K562 (cell line): ENCODE data around the gene EXOSC1. TPM values are rescaled to one million over a fixed set of nuclear protein-coding genes. Genes with fewer than 3 reads are reported as not detected.

Source experiments
- ATAC-seq: fragments of 200-7000 bp; cut with Tn5 transposase; 3 replicates; pipeline ENCODE4 v1.9.1; 2020; ENCODE audit warnings: moderate library complexity
- BruUV-seq: library from RNA; stranded (reverse); fragments of 400-500 nt; replicated peaks from 2 replicates; lab custom pipeline; 2021; lab: Mats Ljungman, UMichigan
- CTCF ChIA-PET: fragments of 300-600 bp; formaldehyde crosslinking; extraction: SDS; loops from one replicate; lab custom pipeline; 2021; ENCODE audit warnings: low intra/inter-chr PET ratio; lab: Yijun Ruan, JAX
- POLR2A ChIA-PET: fragments of 300-600, 350-650 bp; sonication (Branson Sonifier 250); formaldehyde crosslinking; extraction: SDS; loops from one replicate; lab custom pipeline; 2021; ENCODE audit warnings: antibody characterized with exemption, inconsistent platforms; lab: Yijun Ruan, JAX
- DNase-seq, 4 experiments: peaks; one replicate each; pipeline versions ENCODE4 v3.0.0 to v3.0.0-alpha.2; 2011 to 2018; ENCODE audit warnings: low spot score in 3 of 4, mixed read lengths in 3 of 4; ENCODE audit errors: extremely low read depth in 1 of 4
- FAIRE-seq: peaks from 2 replicates; lab custom pipeline; 2011; peaks lifted over from hg19 to GRCh38; lab: Jason Lieb, UNC
- H2AFZ ChIP-seq: 2 replicates; pipeline ENCODE4 v1.6.0; 2011; ENCODE audit warnings: low read depth, low read length, control low read depth, inconsistent platforms
- H3K27ac ChIP-seq: fragments of 200-600 bp; 3 replicates; pipeline ENCODE4 v1.8.0; 2011; ENCODE audit warnings: low read depth, mild to moderate bottlenecking, control low read depth, inconsistent platforms, low read length, moderate library complexity, mixed read lengths; ENCODE audit errors: extremely low read depth
- H3K27me3 ChIP-seq, 2 experiments: fragments of 300-600 bp in 1 of 2; 2 replicates in 1 of 2; 3 replicates in 1 of 2; pipeline versions ENCODE4 v1.6.0 to v1.8.0; 2011; ENCODE audit warnings: inconsistent platforms in 2 of 2, low read length in 2 of 2, mild to moderate bottlenecking in 1 of 2, mixed read lengths in 1 of 2, moderate library complexity in 1 of 2; ENCODE audit not compliant: control insufficient read depth in 2 of 2, insufficient read depth in 2 of 2
- H3K36me3 ChIP-seq: fragments of 300-600 bp; 3 replicates; pipeline ENCODE4 v1.8.0; 2011; ENCODE audit warnings: mild to moderate bottlenecking, low read length, inconsistent platforms; ENCODE audit not compliant: control insufficient read depth, insufficient read depth
- H3K4me1 ChIP-seq, 2 experiments: fragments of 200-600 bp in 1 of 2; replicated peaks in 1 of 2; 2 replicates in 1 of 2; 3 replicates in 1 of 2; pipeline versions ENCODE4 v1.5.1 to v1.8.0; 2011; ENCODE audit warnings: inconsistent platforms in 2 of 2, low read length in 2 of 2, mild to moderate bottlenecking in 1 of 2, mixed read lengths in 1 of 2, moderate library complexity in 1 of 2; ENCODE audit not compliant: control insufficient read depth in 2 of 2, insufficient read depth in 2 of 2
- H3K4me2 ChIP-seq: 2 replicates; pipeline ENCODE4 v1.6.1; 2011; ENCODE audit warnings: low read length, control low read depth, inconsistent platforms, mixed read lengths; ENCODE audit not compliant: insufficient read depth
- H3K4me3 ChIP-seq: fragments of 200-600 bp; sonication (generic), shearing (Covaris generic); 2 replicates; pipeline ENCODE4 v1.5.1; 2016; ENCODE audit warnings: control low read depth, inconsistent platforms
- H3K79me2 ChIP-seq: fragments of 200-600 bp; 3 replicates; pipeline ENCODE4 v1.8.0; 2011; ENCODE audit warnings: low read length, inconsistent platforms; ENCODE audit not compliant: control insufficient read depth, insufficient read depth
- H3K9ac ChIP-seq, 2 experiments: 2 replicates each; pipeline versions ENCODE4 v1.6.0 to v1.6.1; 2011; ENCODE audit warnings: low read depth in 2 of 2, low read length in 2 of 2, control low read depth in 1 of 2, inconsistent platforms in 1 of 2, mild to moderate bottlenecking in 1 of 2, mixed read lengths in 1 of 2; ENCODE audit not compliant: insufficient read depth in 1 of 2
- H3K9me1 ChIP-seq: one replicate; pipeline ENCODE4 v1.6.0; 2011; ENCODE audit warnings: inconsistent platforms, mild to moderate bottlenecking, low read length, moderate library complexity; ENCODE audit not compliant: control insufficient read depth, insufficient read depth
- H3K9me3 ChIP-seq: replicated peaks from 2 replicates; pipeline ENCODE4 v1.5.1; 2011; ENCODE audit warnings: low read depth, low read length, inconsistent platforms; ENCODE audit not compliant: control insufficient read depth, insufficient read depth
- H4K20me1 ChIP-seq: replicated peaks from 2 replicates; pipeline ENCODE4 v1.6.1; 2011; ENCODE audit warnings: low read length, inconsistent platforms, mixed read lengths; ENCODE audit not compliant: control insufficient read depth, insufficient read depth
- ARID3B ChIP-seq: fragments of 250-450 bp; sonication (Bioruptor Pico); IDR thresholded peaks from 2 replicates; pipeline ENCODE4 v1.4.0; 2020; ENCODE audit warnings: borderline replicate concordance
- CTCFL ChIP-seq: IDR thresholded peaks from 2 replicates; pipeline ENCODE4 v1.6.1; 2011; ENCODE audit warnings: borderline replicate concordance, low read depth, mild to moderate bottlenecking, moderate library complexity, low read length; ENCODE audit not compliant: insufficient read depth, poor library complexity, severe bottlenecking
- EGR1 ChIP-seq: fragments of 450-650 bp; conservative IDR thresholded peaks from 2 replicates; pipeline ENCODE4 v1.6.1; 2017; ENCODE audit warnings: mild to moderate bottlenecking
- HNRNPK ChIP-seq: fragments of 200-400 bp; formaldehyde crosslinking; IDR thresholded peaks from one replicate; pipeline ENCODE4 v1.6.1; 2018; ENCODE audit warnings: mild to moderate bottlenecking, low read depth, low read length; ENCODE audit not compliant: poor library complexity, severe bottlenecking
- KDM2B ChIP-seq: fragments of 250-450 bp; sonication (Bioruptor Pico); IDR thresholded peaks from 2 replicates; pipeline ENCODE4 v1.8.0; 2021; ENCODE audit warnings: mild to moderate bottlenecking, moderate library complexity
- RCOR1 ChIP-seq, 2 experiments: IDR thresholded peaks; 2 replicates each; pipeline ENCODE4 v1.6.1; 2012; ENCODE audit warnings: low read depth in 2 of 2, low read length in 2 of 2, borderline replicate concordance in 1 of 2, improper control_type of control experiment in 1 of 2
- TFAP4 ChIP-seq: sonication (generic); formaldehyde crosslinking; IDR thresholded peaks from 2 replicates; pipeline ENCODE4 v1.8.0; 2022; ENCODE audit warnings: missing genetic modification reagents, mild to moderate bottlenecking, moderate library complexity, borderline replicate concordance
- WGBS: fragments of 100-300 bp; shearing (Covaris generic); methylation state at CpG from one replicate; pipeline ENCODE4 v1.1.6; 2016; ENCODE audit warnings: low coverage, mixed read lengths; ENCODE audit not compliant: insufficient coverage; ENCODE audit errors: missing lambda C conversion rate; 5-methylcytosine and 5-hydroxymethylcytosine counted together
- in situ Hi-C: fragments of 300-500 bp; cut with MboI; formaldehyde crosslinking; loops from 4 replicates; pipeline ENCODE4 v1.15.0; 2018; ENCODE audit warnings: inconsistent platforms, mixed read lengths
- intact Hi-C: fragments of 100-400 bp; cut with micrococcal nuclease; formaldehyde crosslinking; loops from 2 replicates; pipeline ENCODE4 v1.14.2; 2022
- polyA plus RNA-seq, 8 experiments: library from polyadenylated mRNA; depleted of rRNA in 4 of 8; stranded (reverse) in 5 of 8; unstranded in 3 of 8; fragments of >200 nt; fragmentation: Nextera tagmentation in 2 of 8; fragmentation: Illumina TruSeq in 1 of 8; extraction: Ambion mirVana in 2 of 8; extraction: Trizol in 1 of 8; gene quantifications; 2 replicates each; pipeline versions ENCODE4 v1.2.1 to v1.2.3, GENCODE V29; 2011 to 2014; ENCODE audit warnings: inconsistent platforms in 1 of 8, missing spikeins in 1 of 8
- total RNA-seq, 7 experiments: library from RNA; depleted of rRNA in 6 of 7; stranded (reverse); fragments of >200 nt in 6 of 7; fragmentation: Illumina TruSeq in 2 of 7; extraction: Trizol in 2 of 7; gene quantifications; 2 replicates each; pipeline versions ENCODE4 v1.2.1 to v1.2.3, GENCODE V29; 2011 to 2021; ENCODE audit warnings: low replicate concordance in 1 of 7

The EXOSC1 gene
- total and polyA plus RNA-seq, 9 of the 15 experiments (the other 6 are each of a cell fraction or from before 2014, with no cell fraction given), result 44.3 to 117 (median 67.0) TPM

GRCh38 chr10:97407211-97407951 is 38.4 kb downstream of the EXOSC1 start:
- H4K20me1 ChIP-seq, result no peaks in the 10 kb centered on the region
- H2AFZ ChIP-seq, result peak overlapping the region; percentile 87
- H3K4me2 ChIP-seq, result peak overlapping the region; percentile 75
- in situ Hi-C loops (no loop called here), intact Hi-C loops (loop anchor here (1.0 to 5.0 kb wide), 3 partner anchors 19 to 145 kb away; partner anchors contain the start of genes EXOSC1, PGAM1 and ZDHHC16)
- CTCF ChIA-PET, result interaction anchor here (0.6 to 1.5 kb wide), 6 partner anchors 18 to 1949 kb away, joined by 3 to 10 read pairs (median 4); partner anchors contain the start of genes EXOSC1, PGAM1 and ZDHHC16
- H3K36me3 ChIP-seq, result no peaks in the 10 kb centered on the region
- no peak overlapping the region for H3K9ac ChIP-seq
- no peaks in the 10 kb centered on the region for H3K79me2 ChIP-seq
- no peaks in the 10 kb centered on the region for H3K27me3 ChIP-seq
- FAIRE-seq, result peak; percentile 65
- H3K27ac ChIP-seq, result no peak overlapping the region
- H3K4me3 ChIP-seq, result 0 out of 2 replicates have a peak overlapping the region, but pooled peaks have one; percentile 5
- no TSS peak for BruUV-seq
- peak; percentile 68 to 85 (median 74) for DNase-seq
- peaks cover 16 to 18% of the 10 kb centered on the region in 2 experiments; a peak in 3 of 5 replicates for H3K4me1 ChIP-seq
- peak; percentile 97 for ATAC-seq
- H3K9me1 ChIP-seq, result no peaks in the 10 kb centered on the region
- no peaks in the 10 kb centered on the region for H3K9me3 ChIP-seq
- 2% methylated on average over 7 of the region's 10 CpGs for WGBS
- POLR2A ChIA-PET, result interaction anchor here (0.6 to 1.2 kb wide), 2 partner anchors 8 to 154 kb away, joined by 3 read pairs; no protein-coding TSS in a partner anchor
- TF ChIP-seq HNRNPK (no peak), RCOR1 (IDR thresholded peaks at IDR 0.05; ENCODE audit: borderline replicate concordance in 1 of 2, low read depth in 2 of 2, low read length in 2 of 2) (peak in 1 of 2 experiments; percentile 69; a peak in 2 of 4 replicates), ARID3B (CRISPR knock-in tag) (no peak), CTCFL (peak; percentile 41), TFAP4 (CRISPR knock-in tag) (peak; percentile 52; the same call in 1 of the 2 replicates), KDM2B (CRISPR knock-in tag) (no peak), EGR1 (no peak)
